GM18858 (cell line): ENCODE measurements around the gene ECHDC1.
"Not testable (repeated sequence)": the region's sequence is repeated elsewhere in the genome, so short reads cannot be mapped to it uniquely, and the experiment has no call there.

Experiments
- ATAC-seq: cut with Tn5 transposase; IDR thresholded peaks from one replicate; pipeline ENCODE4 v1.9.1; 2021; ENCODE audit not compliant: unreplicated experiment

The ECHDC1 gene

DNA sequence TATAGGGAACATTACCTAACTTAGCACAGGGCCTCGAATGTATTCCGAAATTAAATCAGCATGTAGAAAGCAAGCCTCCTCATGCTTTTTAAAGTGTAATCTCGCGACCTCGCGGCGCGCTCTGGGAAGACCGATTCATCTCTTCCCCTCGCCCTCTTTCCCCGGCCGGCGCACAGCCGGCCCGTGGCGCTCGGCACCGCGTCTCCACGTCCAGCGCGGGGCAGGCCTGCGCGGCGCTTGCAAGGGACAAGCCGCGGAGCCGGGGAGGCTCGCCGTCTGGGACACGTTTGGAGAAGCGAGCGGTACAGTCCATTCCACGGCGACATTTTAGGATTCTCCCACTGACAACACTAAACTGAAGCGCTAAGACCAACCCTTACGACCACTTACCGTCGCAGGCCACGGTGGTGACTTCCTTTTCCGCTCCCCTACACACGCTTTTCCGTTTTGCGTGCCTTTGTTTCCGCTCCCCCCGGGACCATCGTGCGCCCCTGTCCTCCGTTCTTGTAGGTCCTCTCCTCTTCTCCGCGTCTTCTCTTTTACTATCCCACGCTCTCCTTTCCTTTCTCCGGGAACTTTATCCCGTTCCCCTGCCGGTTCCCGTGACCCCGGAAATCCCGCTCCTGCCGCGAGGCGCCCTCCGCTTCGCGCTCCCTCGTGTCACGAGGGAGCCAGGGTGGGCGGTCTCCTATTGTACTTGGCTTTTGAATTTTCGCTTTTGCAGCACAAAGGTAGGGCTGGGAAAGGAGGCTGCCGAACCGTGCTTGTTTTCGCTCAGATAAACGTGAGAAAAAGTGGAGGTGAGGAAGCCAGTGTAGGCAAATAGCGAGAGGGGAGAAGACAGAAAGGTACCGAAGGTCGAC, at the start of gene ECHDC1:
Gene ECHDC1, minus strand, starts transcription at position 664 of the 863 bp plus-strand sequence. CDS start 12,581 bp downstream, outside the sequence.
- ATAC-seq = peak; percentile 49

DNA sequence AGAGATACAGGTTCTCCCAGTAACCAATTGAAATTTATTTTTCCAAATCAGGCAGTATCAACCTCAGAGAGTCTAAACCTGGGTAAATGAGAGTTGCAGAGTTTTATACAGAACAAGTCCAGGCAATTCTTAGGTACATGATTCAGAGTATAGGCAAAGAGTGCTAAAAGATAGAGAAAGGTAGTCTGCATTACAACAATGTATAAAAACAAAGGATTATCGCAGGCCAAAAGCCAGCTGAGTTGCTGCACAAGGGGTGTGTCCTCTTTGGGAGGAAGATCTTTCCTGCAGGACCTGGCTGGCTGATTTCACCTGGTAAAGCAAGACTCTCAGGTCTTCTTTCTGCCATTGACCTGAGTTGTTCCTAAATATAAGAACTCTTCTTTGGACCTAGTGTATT, 48.9 kb upstream of the ECHDC1 start:
- ATAC-seq = no peak

DNA sequence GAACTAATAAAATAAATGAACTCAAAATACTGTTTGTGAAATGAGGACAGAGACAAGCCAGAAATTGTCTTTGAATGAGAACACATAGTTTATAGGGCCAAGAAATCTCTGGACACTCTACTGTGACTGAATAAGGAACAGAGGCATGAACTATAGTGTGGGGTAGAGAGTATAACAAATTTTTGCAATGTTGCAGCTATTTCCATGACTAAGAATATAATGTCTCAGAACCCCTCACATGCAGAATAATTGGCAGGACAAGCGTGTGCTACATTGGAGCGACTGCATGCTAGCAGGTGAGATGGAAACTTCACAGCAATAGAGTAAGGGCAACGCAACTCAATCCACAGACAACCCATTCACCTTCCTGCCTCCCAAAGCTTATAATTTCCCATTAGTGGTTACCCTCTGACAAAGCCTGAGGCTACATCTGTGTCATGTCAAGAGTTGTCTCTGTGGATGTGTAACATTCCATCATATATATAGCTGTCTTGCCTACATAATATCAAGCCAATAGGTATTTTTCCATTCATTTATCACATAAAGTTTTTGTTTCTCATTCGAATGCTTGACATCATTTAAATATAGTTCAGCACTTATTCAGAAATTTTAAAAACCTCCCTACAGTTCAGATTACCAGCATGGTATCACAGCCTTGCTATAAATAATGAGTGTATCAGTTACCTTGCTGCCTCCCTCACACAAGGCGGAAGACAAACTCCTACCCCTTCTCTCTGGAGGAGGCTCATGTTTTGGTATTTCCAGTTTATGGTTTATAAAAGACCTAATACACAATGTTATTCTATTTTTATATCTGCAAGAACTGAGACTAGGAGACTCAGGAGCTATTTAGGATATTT, 47.9 kb upstream of the ECHDC1 start:
- no peak for ATAC-seq

DNA sequence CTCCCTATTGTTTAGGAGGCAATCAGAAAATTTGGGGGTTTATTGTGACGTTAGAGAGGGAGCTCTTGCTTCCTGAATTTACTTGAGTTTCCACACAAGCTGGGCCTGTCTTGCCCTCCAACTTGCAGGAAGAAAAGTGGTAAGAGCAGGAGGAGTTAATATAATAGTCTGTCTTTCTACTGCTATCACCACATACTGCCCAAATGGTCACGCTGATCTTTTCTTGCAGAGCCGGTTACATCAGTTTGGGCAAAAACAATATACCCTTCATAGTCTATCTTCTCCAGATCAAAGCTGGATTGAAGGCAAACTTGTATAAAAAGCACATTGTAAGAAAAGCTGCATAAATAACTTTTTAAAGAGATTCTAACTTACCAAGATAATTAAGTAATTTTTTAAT, 46.3 kb upstream of the ECHDC1 start:
- ATAC-seq = no peak

GRCh38 chr6:127385668-127386430, 42.4 kb upstream of the ECHDC1 start:
- ATAC-seq = no peak

DNA sequence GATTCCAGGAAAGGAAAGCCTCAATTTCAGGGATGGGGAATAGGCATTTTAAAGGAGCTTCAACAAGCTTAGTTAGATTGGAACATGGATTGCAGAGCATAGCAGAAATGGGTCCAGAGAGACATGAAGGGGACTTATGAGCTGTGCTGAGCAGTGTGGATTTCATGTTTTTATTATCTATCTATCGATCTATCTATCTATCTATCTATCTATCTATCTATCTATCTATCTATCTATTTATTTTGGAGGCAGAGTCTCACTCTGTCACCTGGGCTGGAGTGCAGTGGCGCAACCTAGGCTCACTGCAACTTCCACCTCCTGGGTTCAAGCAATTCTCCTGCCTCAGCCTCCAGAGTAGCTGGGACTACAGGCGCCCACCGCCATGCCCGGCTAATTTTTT, 41.4 kb upstream of the ECHDC1 start:
- ATAC-seq = not testable (repeated sequence)

- no peak for ATAC-seq
Observed at GRCh38 chr6:127383988-127384387, 40.6 kb upstream of the ECHDC1 start.

- no peak for ATAC-seq
Observed at GRCh38 chr6:127382413-127382812, 39.0 kb upstream of the ECHDC1 start.

DNA sequence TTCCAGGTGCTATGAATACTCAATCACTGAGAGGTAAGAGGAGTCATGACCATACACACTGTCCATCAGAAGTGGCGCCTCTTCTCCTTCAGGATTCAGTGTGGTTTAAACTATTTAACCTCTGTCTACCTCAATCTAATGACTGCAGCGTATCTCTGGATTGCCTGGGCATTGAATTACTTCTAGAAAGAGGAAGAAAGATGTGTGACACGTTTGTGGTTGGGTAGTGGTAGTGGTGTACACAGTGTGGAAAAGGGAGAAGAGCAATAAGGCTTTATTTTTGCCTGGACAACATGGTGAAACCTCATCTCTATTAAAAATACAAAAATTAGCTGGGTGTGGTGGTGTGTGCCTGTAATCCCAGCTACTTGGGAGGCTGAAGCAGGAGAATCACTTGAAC, 38.0 kb upstream of the ECHDC1 start:
- ATAC-seq = no peak

- no peak for ATAC-seq
Observed at GRCh38 chr6:127376685-127377084, 33.3 kb upstream of the ECHDC1 start.

DNA sequence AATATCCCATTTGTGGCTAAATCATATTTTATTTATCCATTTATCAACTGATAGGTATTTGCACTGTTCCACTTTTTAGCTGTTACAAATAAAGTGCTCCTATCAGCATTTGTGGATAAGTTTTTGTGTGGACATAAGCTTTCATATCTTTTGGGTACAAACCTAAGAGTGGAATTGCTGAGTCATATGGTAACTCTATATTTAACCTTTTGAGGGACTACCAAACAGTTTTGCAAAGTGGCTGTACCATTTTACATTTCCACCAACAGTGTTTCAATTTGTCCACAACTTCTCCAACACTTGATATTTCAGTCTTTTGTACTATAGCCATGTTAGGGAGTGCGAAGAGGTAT, 23.6 kb upstream of the ECHDC1 start:
- ATAC-seq = no peak

DNA sequence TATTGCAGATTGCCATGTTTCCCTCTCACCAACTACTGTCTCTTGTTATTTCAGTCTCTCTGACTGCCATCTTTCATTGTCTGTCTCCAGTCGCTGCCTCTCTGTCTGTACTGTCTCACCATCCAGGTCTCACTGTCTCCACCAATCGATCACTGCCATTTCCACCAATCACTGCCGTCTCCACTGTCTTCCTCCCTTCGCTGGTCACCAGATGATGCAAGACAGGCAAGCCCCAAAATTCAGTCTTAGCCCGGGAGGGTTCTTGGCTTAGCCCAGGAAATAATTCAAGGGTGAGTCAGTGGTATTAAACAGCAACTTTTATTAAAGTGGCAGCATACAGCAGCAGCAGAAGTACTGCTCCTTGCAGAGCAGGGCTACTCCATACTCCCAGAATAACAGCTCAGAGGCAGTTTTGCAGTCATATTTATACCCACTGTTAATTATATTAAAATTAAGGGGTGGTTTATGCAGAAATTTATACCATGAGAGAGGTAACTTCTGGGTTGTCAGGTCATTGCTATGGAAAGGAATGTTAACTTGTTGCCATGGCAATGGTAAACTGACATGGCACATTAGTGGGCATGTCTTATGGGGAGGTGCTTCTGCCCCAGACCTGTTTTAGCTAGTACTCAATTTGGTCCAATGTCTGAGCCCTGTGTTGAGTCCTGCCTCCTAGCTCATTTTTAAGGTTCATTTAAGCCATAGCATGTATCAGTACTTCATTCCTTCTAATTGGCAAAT, 23.0 kb upstream of the ECHDC1 start:
- ATAC-seq = no peak

DNA sequence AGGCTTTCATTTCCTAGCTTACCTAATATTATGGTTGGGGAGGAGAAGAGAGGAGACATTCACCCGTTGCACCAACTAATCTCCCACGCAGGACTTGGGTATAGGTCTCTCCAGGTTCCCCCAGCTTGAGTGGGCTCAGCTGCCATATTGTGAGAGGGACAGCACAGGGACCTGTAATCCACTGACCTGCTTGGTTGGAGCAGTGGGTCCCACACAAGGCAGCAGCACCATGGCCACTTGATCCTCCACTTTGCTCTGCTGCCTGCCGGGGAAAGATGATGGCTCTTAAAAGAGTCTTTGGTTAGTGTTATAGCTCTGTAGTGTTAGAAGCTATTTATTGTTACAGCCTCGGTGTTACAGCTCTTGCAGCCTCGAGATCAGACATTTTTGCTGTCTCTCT, 22.5 kb upstream of the ECHDC1 start:
- ATAC-seq = no peak

DNA sequence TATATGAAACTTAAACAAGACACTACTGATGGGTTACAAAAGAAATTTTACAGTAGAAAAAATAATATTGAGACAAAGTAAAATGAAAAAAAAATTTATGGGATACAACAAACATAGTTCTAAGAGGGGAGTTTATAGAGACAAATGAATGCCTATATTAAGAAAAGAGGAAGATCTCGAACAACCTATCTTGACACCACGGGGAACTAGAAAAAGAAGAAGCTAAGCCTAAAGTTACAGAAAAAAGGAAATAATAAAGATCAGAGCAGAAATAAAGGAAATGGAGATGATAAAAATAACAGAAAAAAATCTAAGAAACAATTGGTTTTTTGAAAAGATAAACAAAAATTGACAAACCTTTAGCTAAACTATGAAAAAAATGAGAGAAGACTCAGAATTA, 9.1 kb upstream of the ECHDC1 start:
- ATAC-seq = no peak

GRCh38 chr6:127349980-127350379, 6.6 kb upstream of the ECHDC1 start:
- no peak for ATAC-seq

- no peak for ATAC-seq
Observed at GRCh38 chr6:127348028-127348661, 4.7 kb upstream of the ECHDC1 start.

GRCh38 chr6:127347178-127347577, 3.8 kb upstream of the ECHDC1 start:
- no peak for ATAC-seq

DNA sequence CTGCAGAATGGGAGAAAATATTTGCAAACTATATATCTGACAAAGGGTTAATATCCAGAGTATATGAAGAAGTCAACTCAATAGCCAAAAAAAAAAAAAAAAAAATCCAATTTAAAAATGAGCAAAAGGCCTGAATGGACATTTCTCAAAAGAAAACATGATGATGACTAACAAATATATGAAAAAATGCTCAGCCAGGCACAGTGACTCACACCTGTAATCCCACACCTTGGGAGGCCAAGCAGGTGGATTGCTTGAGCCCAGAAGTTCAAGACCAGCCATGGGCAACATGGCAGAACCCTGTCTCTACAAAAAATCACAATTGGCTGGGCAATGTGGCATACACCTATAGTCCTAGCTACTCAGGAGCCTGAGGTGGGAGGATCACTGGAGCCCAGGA, 2.1 kb upstream of the ECHDC1 start:
- no peak for ATAC-seq

GRCh38 chr6:127343809-127344659, 625 bp upstream of the ECHDC1 start:
- ATAC-seq = no peak
